ENCODE data around the gene FRMD3. TPM values are rescaled to one million over a fixed set of nuclear protein-coding genes. Genes with fewer than 3 reads are reported as not detected.

The FRMD3 gene
- total and polyA plus RNA-seq, 10 donors = 0.82 to 45.8 (median 18.9) TPM

DNA sequence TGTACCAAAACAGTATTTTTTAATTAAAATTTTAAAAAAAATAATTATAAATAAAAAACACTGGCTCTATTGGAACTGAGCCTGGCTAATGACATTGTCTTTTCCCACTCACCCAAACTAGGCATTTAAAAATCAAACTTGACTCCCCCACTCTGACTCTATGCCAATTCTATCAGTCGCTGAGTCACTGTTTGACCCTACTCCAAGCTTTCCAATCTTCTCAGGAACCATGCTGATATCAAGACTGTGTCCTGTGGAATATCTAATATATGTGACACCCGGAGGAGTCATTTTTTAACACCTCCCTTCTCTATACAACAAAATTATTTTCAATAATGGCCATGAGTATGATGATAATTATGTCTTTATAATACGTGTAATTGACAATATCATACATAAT, 303.7 kb downstream of the FRMD3 start:
- 72 to 88% (median 84%) methylated on average over 3 of the region's 3 CpGs for WGBS, 5 donors
- no peak overlapping the region for H3K4me3 ChIP-seq
- H3K27me3 ChIP-seq (replicated peaks in 1 of 7) = no peaks in the 10 kb centered on the region
- intact Hi-C loops (cut with DNase I; ENCODE audit: low total_unique reads) = no loop called here
- no peaks in the 10 kb centered on the region for H3K36me3 ChIP-seq
- TF ChIP-seq POLR2AphosphoS5 (IDR thresholded peaks at IDR 0.05) = no peak
- no peak overlapping the region for H3K27ac ChIP-seq
- peaks cover 0 to 10% (median 3%) of the 10 kb centered on the region in 6 donors for H3K4me1 ChIP-seq
- DNase-seq = no peak
- peaks cover 0 to 3% (median 0%) of the 10 kb centered on the region in 8 donors for H3K9me3 ChIP-seq

DNA sequence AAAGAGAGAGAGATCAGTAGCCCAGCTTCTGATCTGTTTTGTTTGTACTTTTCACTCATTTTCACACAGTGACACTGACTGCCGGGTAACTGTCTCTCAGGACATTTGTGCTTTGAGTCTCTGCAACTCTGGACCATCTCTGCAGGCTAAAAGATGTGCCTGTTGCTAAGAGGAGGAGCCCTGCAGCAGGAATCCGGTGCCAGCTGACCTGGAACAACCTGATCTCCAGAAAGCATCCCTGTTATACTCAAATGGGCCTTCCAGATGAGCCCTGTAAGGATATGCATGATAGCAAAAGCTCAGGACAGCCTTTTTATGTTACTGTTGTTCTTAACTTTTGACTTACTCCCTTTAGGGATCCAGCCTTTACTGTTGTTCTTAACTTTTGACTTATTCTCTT, 304.6 kb downstream of the FRMD3 start:
- intact Hi-C loops (cut with DNase I; ENCODE audit: low total_unique reads) = no loop called here
- WGBS, 5 donors = 54 to 90% (median 75%) methylated on average over 2 of the region's 2 CpGs
- TF ChIP-seq POLR2AphosphoS5 (IDR thresholded peaks at IDR 0.05) (no peak), POLR2A (IDR thresholded peaks at IDR 0.05) (no peak)
- TF ChIP-seq, protein P1, sequence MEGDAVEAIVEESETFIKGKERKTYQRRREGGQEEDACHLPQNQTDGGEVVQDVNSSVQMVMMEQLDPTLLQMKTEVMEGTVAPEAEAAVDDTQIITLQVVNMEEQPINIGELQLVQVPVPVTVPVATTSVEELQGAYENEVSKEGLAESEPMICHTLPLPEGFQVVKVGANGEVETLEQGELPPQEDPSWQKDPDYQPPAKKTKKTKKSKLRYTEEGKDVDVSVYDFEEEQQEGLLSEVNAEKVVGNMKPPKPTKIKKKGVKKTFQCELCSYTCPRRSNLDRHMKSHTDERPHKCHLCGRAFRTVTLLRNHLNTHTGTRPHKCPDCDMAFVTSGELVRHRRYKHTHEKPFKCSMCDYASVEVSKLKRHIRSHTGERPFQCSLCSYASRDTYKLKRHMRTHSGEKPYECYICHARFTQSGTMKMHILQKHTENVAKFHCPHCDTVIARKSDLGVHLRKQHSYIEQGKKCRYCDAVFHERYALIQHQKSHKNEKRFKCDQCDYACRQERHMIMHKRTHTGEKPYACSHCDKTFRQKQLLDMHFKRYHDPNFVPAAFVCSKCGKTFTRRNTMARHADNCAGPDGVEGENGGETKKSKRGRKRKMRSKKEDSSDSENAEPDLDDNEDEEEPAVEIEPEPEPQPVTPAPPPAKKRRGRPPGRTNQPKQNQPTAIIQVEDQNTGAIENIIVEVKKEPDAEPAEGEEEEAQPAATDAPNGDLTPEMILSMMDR (IDR thresholded peaks at IDR 0.05 in 8 of 11, conservative IDR thresholded peaks at IDR 0.05 in 3 of 11) = no peak

GRCh38 chr9:83231039-83231438, 307.2 kb downstream of the FRMD3 start:
- Histone ChIP-seq H3K27me3 (replicated peaks in 1 of 7) (no peaks in the 10 kb centered on the region), H3K27ac (no peak overlapping the region), H3K36me3 (no peaks in the 10 kb centered on the region), H3K4me3 (no peak overlapping the region), H3K4me1 (no peaks in the 10 kb centered on the region), H3K9me3 (peaks cover 0 to 9% (median 0%) of the 10 kb centered on the region in 8 donors)
- TF ChIP-seq POLR2A (IDR thresholded peaks at IDR 0.05) (no peak), POLR2AphosphoS5 (IDR thresholded peaks at IDR 0.05) (no peak)
- TF ChIP-seq, protein P1 (IDR thresholded peaks at IDR 0.05 in 8 of 11, conservative IDR thresholded peaks at IDR 0.05 in 3 of 11) = peak in 1 of 11 experiments; percentile 22
- no peak for DNase-seq
- WGBS, 5 donors = 29 to 80% (median 56%) methylated on average over 1 of the region's 1 CpG
- intact Hi-C loops (cut with DNase I; ENCODE audit: low total_unique reads) = no loop called here

More for the DNA sequence above, 304.6 kb downstream of the FRMD3 start:
- Histone ChIP-seq H3K9me3 (peaks cover 0 to 9% (median 0%) of the 10 kb centered on the region in 8 donors), H3K27me3 (replicated peaks in 1 of 7) (no peaks in the 10 kb centered on the region), H3K27ac (no peak overlapping the region), H3K4me3 (no peak overlapping the region), H3K36me3 (no peaks in the 10 kb centered on the region), H3K4me1 (peaks cover 0 to under 1% (median 0%) of the 10 kb centered on the region in 6 donors)
- no peak for DNase-seq

- Histone ChIP-seq H3K4me3 (no peak overlapping the region), H3K4me1 (peaks cover 3 to 33% (median 13%) of the 10 kb centered on the region in 6 donors), H3K36me3 (no peaks in the 10 kb centered on the region), H3K27ac (peak overlapping the region in 3 of 8 donors; percentile 4 to 83 (median 71)), H3K9me3 (peaks cover 0 to 4% (median 0%) of the 10 kb centered on the region in 8 donors), H3K27me3 (replicated peaks in 1 of 7) (peaks cover 0 to 22% (median 0%) of the 10 kb centered on the region in 7 donors)
- no peak for TF ChIP-seq POLR2A (IDR thresholded peaks at IDR 0.05)
- TF ChIP-seq POLR2AphosphoS5 (IDR thresholded peaks at IDR 0.05) = no peak
- TF ChIP-seq, protein P1 (IDR thresholded peaks at IDR 0.05 in 8 of 11, conservative IDR thresholded peaks at IDR 0.05 in 3 of 11) = no peak
- no peak for DNase-seq
- 38 to 71% (median 65%) methylated on average over 3 of the region's 3 CpGs for WGBS, 5 donors
- intact Hi-C loops (cut with DNase I; ENCODE audit: low total_unique reads) = no loop called here
Observed at GRCh38 chr9:83220730-83221129, 317.5 kb downstream of the FRMD3 start.
